ENCODE measurements around the gene BICRAL.

GRCh38 chr6:42754759-42755158 is 27.1 kb upstream of the BICRAL start:
- TF ChIP-seq CTCF (IDR thresholded peaks at IDR 0.05; ENCODE audit: low read depth, low read length) (no peak), EZH2phosphoT487 (IDR thresholded peaks at IDR 0.05; ENCODE audit: low read depth) (no peak)

Data from OCI-LY3 (cell line).